ENCODE results near the gene SEL1L3.

DNA sequence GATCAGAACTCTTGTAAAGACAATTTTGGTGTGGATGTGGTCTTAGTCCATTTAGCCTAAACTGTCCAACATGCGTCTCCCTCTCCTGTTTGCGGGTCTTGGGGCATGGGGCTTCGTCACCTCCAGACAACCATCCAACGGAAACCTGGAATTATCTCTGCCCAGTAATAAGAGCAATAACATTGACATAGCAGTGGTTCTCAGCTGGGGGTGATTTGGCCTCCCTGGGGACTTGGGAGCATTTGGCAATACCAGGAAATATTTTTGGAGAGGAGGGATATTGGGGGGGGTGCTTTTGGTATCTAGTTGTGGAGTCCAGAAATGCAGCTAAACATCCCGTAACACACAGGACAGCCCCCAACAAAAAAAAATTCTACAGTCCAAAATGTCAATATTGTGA, 47.2 kb downstream of the SEL1L3 start:
- TF ChIP-seq POLR2A (IDR thresholded peaks at IDR 0.05), result no peak
- TF ChIP-seq, protein P1, sequence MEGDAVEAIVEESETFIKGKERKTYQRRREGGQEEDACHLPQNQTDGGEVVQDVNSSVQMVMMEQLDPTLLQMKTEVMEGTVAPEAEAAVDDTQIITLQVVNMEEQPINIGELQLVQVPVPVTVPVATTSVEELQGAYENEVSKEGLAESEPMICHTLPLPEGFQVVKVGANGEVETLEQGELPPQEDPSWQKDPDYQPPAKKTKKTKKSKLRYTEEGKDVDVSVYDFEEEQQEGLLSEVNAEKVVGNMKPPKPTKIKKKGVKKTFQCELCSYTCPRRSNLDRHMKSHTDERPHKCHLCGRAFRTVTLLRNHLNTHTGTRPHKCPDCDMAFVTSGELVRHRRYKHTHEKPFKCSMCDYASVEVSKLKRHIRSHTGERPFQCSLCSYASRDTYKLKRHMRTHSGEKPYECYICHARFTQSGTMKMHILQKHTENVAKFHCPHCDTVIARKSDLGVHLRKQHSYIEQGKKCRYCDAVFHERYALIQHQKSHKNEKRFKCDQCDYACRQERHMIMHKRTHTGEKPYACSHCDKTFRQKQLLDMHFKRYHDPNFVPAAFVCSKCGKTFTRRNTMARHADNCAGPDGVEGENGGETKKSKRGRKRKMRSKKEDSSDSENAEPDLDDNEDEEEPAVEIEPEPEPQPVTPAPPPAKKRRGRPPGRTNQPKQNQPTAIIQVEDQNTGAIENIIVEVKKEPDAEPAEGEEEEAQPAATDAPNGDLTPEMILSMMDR (IDR thresholded peaks at IDR 0.05), result no peak
